Tibial nerve (tissue), 4 donors: ENCODE results near the gene ARR3.

ENCODE experiments used
- CTCF ChIP-seq, 5 experiments: fragments of 200-600 bp in 3 of 5; fragments of 450-650 bp in 2 of 5; sonication (generic) in 3 of 5; IDR thresholded peaks; one replicate each; pipeline ENCODE4 v1.5.1; 2016 to 2019; ENCODE audit warnings: antibody characterized with exemption in 5 of 5, mild to moderate bottlenecking in 3 of 5, moderate library complexity in 2 of 5
- EP300 ChIP-seq, 2 donors: sonication (generic); formaldehyde crosslinking; IDR thresholded peaks; one replicate each; pipeline ENCODE4 v1.6.1; 2017; ENCODE audit warnings: antibody characterized with exemption in 2 of 2, mild to moderate bottlenecking in 1 of 2
- POLR2A ChIP-seq, 2 donors: fragments of 450-650 bp; IDR thresholded peaks; one replicate each; pipeline ENCODE4 v1.6.1; 2017; ENCODE audit warnings: antibody characterized with exemption in 2 of 2, mild to moderate bottlenecking in 2 of 2, moderate library complexity in 2 of 2

DNA sequence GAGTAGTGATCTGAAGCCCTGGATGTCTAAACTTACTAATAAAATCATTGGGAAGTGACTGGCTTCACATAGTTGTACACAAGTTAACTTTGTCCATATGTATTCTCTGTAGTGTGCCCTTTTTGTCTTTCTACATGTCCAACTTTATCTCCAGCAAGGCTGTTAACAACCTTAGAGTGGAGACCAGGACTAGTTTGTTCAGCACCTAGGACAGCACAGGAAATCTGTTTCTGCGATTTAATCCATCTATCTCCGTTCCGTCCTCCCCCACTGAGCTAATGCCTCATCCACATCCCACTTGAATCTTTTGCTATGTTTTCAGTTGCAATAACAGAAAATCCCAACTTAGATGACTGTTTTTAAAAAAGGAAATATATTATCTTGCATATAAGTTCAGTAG is 3.4 kb upstream of the ARR3 start:
- TF ChIP-seq CTCF (IDR thresholded peaks at IDR 0.05) (no peak), EP300 (IDR thresholded peaks at IDR 0.05) (no peak), POLR2A (IDR thresholded peaks at IDR 0.05) (no peak)
